Loucy (cell line): Measurements from ENCODE around the gene KLF3.

Source experiments
- H2AFZ ChIP-seq: fragments of 200-600 bp; sonication (generic); 2 replicates; pipeline ENCODE4 v1.6.0; 2016; ENCODE audit warnings: antibody characterized with exemption, mild to moderate bottlenecking, low read length, moderate library complexity
- H3F3A ChIP-seq: fragments of 200-600 bp; 2 replicates; pipeline ENCODE4 v1.6.0; 2016; ENCODE audit warnings: antibody characterized with exemption, low read depth, mild to moderate bottlenecking
- H3K27me3 ChIP-seq: fragments of 200-600 bp; sonication (generic); 2 replicates; pipeline ENCODE4 v1.6.1; 2014; ENCODE audit warnings: low read length, mild to moderate bottlenecking; ENCODE audit not compliant: insufficient read depth, poor library complexity, severe bottlenecking
- H3K36me3 ChIP-seq: fragments of 200-600 bp; sonication (generic); 2 replicates; pipeline ENCODE4 v1.6.1; 2016; ENCODE audit warnings: low read length; ENCODE audit not compliant: insufficient read depth
- H3K4me1 ChIP-seq: fragments of 200-600 bp; sonication (generic); 2 replicates; pipeline ENCODE4 v1.5.1; 2014; ENCODE audit warnings: low read length, mild to moderate bottlenecking; ENCODE audit not compliant: insufficient read depth, poor library complexity, severe bottlenecking
- H3K4me2 ChIP-seq: fragments of 200-600 bp; sonication (generic); 2 replicates; pipeline ENCODE4 v1.6.0; 2014; ENCODE audit warnings: antibody characterized with exemption, low read length, low read depth, mild to moderate bottlenecking; ENCODE audit not compliant: poor library complexity, severe bottlenecking
- H3K4me3 ChIP-seq: fragments of 200-600 bp; sonication (generic); 2 replicates; pipeline ENCODE4 v1.5.1; 2014; ENCODE audit warnings: low read length, mild to moderate bottlenecking, mixed read lengths; ENCODE audit not compliant: poor library complexity, severe bottlenecking
- H3K79me2 ChIP-seq: fragments of 200-600 bp; sonication (generic); 2 replicates; pipeline ENCODE4 v1.6.1; 2014; ENCODE audit warnings: low read length; ENCODE audit not compliant: insufficient read depth
- H3K9ac ChIP-seq: fragments of 200-600 bp; sonication (generic); 2 replicates; pipeline ENCODE4 v1.6.0; 2014; ENCODE audit warnings: mild to moderate bottlenecking, low read depth, low read length, moderate library complexity; ENCODE audit not compliant: poor library complexity, severe bottlenecking
- H3K9me2 ChIP-seq: fragments of 200-600 bp; sonication (generic); replicated peaks from 2 replicates; pipeline ENCODE4 v1.6.1; 2016; ENCODE audit warnings: low read depth, low read length, mixed read lengths
- H3K9me3 ChIP-seq: fragments of 200-600 bp; sonication (generic); 2 replicates; pipeline ENCODE4 v1.6.1; 2014; ENCODE audit warnings: mild to moderate bottlenecking, antibody characterized with exemption, low read length, low read depth; ENCODE audit not compliant: insufficient read depth
- H4K20me1 ChIP-seq: fragments of 200-600 bp; sonication (generic); 2 replicates; pipeline ENCODE4 v1.6.0; 2014; ENCODE audit warnings: antibody characterized with exemption, low read length, mild to moderate bottlenecking; ENCODE audit not compliant: insufficient read depth, poor library complexity, severe bottlenecking
- EZH2phosphoT487 ChIP-seq: fragments of 200-600 bp; IDR thresholded peaks from 2 replicates; pipeline ENCODE4 v1.6.1; 2018; ENCODE audit warnings: antibody characterized with exemption, mild to moderate bottlenecking, moderate library complexity, borderline replicate concordance
- TF ChIP-seq, protein P1 (sequence below): fragments of 200-600 bp; sonication (generic); conservative IDR thresholded peaks from 2 replicates; pipeline ENCODE4 v1.5.1; 2014; ENCODE audit warnings: mild to moderate bottlenecking, antibody characterized with exemption, low read length

KLF3 gene

GRCh38 chr4:38728631-38729141 is 64.7 kb downstream of the KLF3 start:
- TF ChIP-seq, protein P1, sequence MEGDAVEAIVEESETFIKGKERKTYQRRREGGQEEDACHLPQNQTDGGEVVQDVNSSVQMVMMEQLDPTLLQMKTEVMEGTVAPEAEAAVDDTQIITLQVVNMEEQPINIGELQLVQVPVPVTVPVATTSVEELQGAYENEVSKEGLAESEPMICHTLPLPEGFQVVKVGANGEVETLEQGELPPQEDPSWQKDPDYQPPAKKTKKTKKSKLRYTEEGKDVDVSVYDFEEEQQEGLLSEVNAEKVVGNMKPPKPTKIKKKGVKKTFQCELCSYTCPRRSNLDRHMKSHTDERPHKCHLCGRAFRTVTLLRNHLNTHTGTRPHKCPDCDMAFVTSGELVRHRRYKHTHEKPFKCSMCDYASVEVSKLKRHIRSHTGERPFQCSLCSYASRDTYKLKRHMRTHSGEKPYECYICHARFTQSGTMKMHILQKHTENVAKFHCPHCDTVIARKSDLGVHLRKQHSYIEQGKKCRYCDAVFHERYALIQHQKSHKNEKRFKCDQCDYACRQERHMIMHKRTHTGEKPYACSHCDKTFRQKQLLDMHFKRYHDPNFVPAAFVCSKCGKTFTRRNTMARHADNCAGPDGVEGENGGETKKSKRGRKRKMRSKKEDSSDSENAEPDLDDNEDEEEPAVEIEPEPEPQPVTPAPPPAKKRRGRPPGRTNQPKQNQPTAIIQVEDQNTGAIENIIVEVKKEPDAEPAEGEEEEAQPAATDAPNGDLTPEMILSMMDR = no peak
- no peak for TF ChIP-seq EZH2phosphoT487

GRCh38 chr4:38730493-38730829 is 66.5 kb downstream of the KLF3 start:
- Histone ChIP-seq H3K4me2 (no peak overlapping the region), H3K36me3 (no peaks in the 10 kb centered on the region), H3K27me3 (no peaks in the 10 kb centered on the region), H3K4me1 (no peaks in the 10 kb centered on the region), H2AFZ (no peak overlapping the region), H4K20me1 (no peaks in the 10 kb centered on the region), H3K4me3 (no peak overlapping the region), H3K9me2 (no peaks in the 10 kb centered on the region), H3K9me3 (no peaks in the 10 kb centered on the region), H3K9ac (no peak overlapping the region), H3F3A (no peaks in the 10 kb centered on the region), H3K79me2 (no peaks in the 10 kb centered on the region)
- TF ChIP-seq, protein P1 = no peak
- TF ChIP-seq EZH2phosphoT487 = no peak

More at GRCh38 chr4:38728631-38729141, 64.7 kb downstream of the KLF3 start:
- Histone ChIP-seq H3K9ac (no peak overlapping the region), H3K36me3 (no peaks in the 10 kb centered on the region), H3K4me3 (no peak overlapping the region), H3K9me2 (no peaks in the 10 kb centered on the region), H3K27me3 (no peaks in the 10 kb centered on the region), H3K79me2 (no peaks in the 10 kb centered on the region), H4K20me1 (no peaks in the 10 kb centered on the region), H3K9me3 (no peaks in the 10 kb centered on the region), H3F3A (no peaks in the 10 kb centered on the region), H2AFZ (no peak overlapping the region), H3K4me1 (peaks cover 6% of the 10 kb centered on the region), H3K4me2 (no peak overlapping the region)

DNA sequence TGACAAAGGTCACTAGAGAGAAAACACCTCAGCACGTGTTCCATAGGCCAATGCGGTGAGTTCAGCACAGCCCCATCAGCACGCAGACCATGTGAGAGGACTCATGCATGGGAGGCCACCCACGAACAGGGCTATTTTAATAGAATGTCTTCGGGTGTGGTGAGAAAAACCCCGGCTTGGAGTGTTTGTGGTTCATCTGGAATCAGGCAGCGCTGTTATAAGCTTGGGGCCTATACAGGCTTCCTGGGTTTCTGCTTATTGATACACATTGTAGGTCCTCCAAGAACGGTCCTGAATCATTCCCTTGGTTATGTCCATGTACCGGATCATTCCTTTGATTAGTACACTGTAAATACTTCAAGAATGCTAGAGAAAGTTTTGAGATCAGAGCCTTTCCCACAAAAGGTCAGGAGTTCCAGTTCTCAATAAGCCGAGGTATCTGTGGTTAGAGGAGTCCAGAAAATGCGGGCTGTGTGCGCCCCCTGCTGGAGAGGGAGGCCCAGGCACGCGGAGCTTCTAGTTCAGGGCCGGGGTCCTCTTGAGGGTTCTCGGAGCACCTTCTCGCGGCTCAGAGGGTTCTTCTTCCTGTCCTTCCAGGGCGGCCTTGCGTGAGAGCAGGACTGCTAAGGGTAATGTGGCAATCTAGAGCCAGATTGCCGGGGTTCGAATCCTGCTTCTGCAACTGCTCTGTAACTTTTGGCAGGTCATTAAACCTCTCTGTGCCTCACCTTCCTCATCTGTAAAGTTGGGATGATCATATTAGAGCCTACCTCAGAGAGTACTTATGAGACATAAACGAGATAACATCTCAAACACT is 67.0 kb downstream of the KLF3 start:
- Histone ChIP-seq H3K9me2 (no peaks in the 10 kb centered on the region), H3K4me1 (no peaks in the 10 kb centered on the region), H3F3A (no peaks in the 10 kb centered on the region), H3K27me3 (no peaks in the 10 kb centered on the region), H3K36me3 (no peaks in the 10 kb centered on the region), H4K20me1 (no peaks in the 10 kb centered on the region), H3K79me2 (no peaks in the 10 kb centered on the region), H2AFZ (peak overlapping the region; percentile 4; the same call in 1 of the 2 replicates), H3K4me2 (no peak overlapping the region), H3K9ac (no peak overlapping the region), H3K4me3 (no peak overlapping the region), H3K9me3 (no peaks in the 10 kb centered on the region)
- no peak for TF ChIP-seq EZH2phosphoT487
- TF ChIP-seq, protein P1 = peak; percentile 99
